SH-SY5Y (cell line): Measurements from ENCODE around the gene LIX1.

Source experiments
- GATA2 ChIP-seq: IDR thresholded peaks from 2 replicates; pipeline ENCODE4 v1.6.1; 2011; ENCODE audit warnings: mild to moderate bottlenecking, low read depth, low read length
- GATA3 ChIP-seq: IDR thresholded peaks from 2 replicates; pipeline ENCODE4 v1.6.1; 2011; ENCODE audit warnings: low read depth, mild to moderate bottlenecking, low read length, moderate library complexity

DNA sequence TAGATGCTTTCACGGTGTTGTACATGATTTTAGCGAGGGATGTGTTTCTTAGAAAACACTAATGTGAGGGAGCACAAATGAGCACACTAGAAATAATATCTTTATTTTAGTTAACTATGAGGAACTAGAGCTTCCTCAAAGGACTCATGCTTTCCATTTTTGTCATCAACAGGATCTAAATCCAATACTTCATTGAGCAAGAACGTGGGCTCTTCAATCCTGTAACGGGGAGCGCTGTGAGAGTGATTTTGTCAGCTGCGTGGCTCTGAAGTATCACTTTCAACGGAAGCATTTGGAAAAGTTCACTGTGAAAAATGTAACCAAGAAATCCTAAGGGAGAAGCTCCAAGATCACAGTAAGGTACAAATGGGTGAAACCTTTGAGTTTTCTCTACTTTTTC, 93.2 kb downstream of the LIX1 start:
- no peak for TF ChIP-seq GATA2
- TF ChIP-seq GATA3, result no peak
